Stimulated activated CD4-positive, alpha-beta T cell treated with anti-CD3 and anti-CD28 coated beads, Interleukin-2, amount 100 ng/mL, for 24 hours (primary cell): Measurements from ENCODE around the gene PIF1.

Experiments used
- DNase-seq, 2 donors: peaks; one replicate each; pipeline ENCODE4 v3.0.0-alpha.2; 2020

The PIF1 gene

GRCh38 chr15:64773606-64774005, 51.8 kb downstream of the PIF1 start:
- no peak for DNase-seq

- DNase-seq = no peak
These were observed 52.5 kb downstream of the PIF1 start for GRCh38 chr15:64772964-64773363.

GRCh38 chr15:64772488-64772887, 53.0 kb downstream of the PIF1 start:
- no peak for DNase-seq

DNA sequence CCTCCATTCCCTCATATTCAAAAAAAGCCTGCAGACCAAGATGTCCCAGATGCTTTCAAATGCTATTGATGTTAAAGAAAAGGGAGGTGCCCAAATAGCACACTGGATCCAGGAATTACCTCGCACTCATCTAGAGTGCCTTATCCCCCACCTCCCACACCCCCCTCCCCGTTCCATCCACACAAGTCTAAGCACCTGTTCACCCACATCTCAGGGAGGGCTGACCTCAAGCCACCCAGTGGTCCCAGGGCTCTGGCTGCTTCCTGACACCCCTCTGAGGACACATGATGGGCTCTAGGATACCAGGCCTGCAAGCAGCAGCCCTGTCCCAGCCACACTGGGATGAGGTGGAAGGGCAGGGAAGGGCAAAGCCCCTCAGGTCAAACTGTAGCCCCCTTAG, 54.8 kb downstream of the PIF1 start:
- DNase-seq = no peak

DNA sequence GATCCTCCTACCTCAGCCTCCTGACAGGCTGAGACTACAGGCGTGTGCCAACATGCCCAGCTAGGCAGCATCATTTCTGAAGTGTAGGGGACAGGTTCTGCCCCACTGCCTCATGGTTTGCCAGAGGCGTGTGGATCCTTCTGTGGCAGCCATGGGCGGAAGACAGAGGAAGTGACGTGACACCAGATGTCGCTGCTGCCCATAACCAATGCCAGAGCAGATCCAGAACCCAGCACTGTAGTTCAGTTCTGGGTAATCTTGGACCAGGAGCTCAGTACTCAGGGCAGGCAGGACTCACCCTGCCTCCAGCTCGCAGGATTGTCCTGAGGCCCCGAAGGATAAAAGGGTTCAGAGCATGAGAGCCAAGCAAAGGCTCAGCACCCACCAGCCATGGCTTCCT, 58.2 kb downstream of the PIF1 start:
- DNase-seq = no peak

DNA sequence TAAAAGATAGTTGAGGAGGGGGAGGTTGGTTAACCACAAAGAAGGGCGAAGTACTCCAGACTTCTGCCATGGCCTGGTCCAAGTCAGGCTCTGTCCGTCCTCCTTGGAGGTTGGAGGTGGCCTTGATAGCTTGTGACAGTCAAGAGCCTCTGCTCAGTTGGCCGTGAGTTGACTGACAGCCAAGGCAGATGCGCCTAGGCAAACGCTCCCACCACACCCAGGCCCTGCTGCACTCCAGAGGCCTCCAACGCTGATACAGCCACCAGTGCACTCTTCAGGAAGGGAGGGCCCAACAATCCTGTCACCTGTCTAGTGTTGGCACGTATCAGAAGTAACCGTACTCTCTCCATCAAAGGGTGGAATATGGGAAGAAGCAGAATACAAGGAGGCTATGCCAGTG, 59.4 kb downstream of the PIF1 start:
- no peak for DNase-seq
